ENCODE results near the gene CLCN6.

DNA sequence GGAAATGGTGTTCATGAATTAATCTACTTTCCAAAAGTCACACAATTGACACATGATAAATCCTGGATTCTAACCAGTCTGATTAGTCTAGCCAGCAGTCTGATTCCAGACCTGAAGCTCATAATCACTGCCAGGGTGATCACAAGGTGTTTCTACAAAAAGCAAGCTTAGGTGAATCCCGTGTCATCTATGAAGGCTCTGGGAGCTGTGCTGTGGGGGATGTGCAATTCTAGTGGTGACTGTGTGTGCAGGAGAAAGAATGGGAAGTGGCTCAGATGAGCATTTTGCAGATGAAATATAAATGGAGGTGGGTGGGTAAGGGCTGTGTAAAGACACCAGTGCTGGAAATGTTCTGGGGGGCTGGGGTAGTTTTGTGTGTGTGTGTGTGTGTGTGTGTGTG is 54.6 kb downstream of the CLCN6 start:
- TF ChIP-seq, protein P1, sequence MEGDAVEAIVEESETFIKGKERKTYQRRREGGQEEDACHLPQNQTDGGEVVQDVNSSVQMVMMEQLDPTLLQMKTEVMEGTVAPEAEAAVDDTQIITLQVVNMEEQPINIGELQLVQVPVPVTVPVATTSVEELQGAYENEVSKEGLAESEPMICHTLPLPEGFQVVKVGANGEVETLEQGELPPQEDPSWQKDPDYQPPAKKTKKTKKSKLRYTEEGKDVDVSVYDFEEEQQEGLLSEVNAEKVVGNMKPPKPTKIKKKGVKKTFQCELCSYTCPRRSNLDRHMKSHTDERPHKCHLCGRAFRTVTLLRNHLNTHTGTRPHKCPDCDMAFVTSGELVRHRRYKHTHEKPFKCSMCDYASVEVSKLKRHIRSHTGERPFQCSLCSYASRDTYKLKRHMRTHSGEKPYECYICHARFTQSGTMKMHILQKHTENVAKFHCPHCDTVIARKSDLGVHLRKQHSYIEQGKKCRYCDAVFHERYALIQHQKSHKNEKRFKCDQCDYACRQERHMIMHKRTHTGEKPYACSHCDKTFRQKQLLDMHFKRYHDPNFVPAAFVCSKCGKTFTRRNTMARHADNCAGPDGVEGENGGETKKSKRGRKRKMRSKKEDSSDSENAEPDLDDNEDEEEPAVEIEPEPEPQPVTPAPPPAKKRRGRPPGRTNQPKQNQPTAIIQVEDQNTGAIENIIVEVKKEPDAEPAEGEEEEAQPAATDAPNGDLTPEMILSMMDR (IDR thresholded peaks at IDR 0.05; ENCODE audit: insufficient read depth, low read length), result no peak
- TF ChIP-seq, protein P2, sequence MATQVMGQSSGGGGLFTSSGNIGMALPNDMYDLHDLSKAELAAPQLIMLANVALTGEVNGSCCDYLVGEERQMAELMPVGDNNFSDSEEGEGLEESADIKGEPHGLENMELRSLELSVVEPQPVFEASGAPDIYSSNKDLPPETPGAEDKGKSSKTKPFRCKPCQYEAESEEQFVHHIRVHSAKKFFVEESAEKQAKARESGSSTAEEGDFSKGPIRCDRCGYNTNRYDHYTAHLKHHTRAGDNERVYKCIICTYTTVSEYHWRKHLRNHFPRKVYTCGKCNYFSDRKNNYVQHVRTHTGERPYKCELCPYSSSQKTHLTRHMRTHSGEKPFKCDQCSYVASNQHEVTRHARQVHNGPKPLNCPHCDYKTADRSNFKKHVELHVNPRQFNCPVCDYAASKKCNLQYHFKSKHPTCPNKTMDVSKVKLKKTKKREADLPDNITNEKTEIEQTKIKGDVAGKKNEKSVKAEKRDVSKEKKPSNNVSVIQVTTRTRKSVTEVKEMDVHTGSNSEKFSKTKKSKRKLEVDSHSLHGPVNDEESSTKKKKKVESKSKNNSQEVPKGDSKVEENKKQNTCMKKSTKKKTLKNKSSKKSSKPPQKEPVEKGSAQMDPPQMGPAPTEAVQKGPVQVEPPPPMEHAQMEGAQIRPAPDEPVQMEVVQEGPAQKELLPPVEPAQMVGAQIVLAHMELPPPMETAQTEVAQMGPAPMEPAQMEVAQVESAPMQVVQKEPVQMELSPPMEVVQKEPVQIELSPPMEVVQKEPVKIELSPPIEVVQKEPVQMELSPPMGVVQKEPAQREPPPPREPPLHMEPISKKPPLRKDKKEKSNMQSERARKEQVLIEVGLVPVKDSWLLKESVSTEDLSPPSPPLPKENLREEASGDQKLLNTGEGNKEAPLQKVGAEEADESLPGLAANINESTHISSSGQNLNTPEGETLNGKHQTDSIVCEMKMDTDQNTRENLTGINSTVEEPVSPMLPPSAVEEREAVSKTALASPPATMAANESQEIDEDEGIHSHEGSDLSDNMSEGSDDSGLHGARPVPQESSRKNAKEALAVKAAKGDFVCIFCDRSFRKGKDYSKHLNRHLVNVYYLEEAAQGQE (IDR thresholded peaks at IDR 0.05; ENCODE audit: insufficient replicate concordance, low read depth), result no peak
- TF ChIP-seq POLR2AphosphoS5 (IDR thresholded peaks at IDR 0.05; ENCODE audit: low read depth) (no peak), GABPA (IDR thresholded peaks at IDR 0.05; ENCODE audit: low read depth) (no peak)

Measured in HL-60 (cell line).